ENCODE data around the gene GPANK1. TPM values are rescaled to one million over a fixed set of nuclear protein-coding genes. Genes with fewer than 3 reads are reported as not detected.

Gene GPANK1
- total RNA-seq, 1 experiment from 2014 or later = 32.0 TPM

DNA sequence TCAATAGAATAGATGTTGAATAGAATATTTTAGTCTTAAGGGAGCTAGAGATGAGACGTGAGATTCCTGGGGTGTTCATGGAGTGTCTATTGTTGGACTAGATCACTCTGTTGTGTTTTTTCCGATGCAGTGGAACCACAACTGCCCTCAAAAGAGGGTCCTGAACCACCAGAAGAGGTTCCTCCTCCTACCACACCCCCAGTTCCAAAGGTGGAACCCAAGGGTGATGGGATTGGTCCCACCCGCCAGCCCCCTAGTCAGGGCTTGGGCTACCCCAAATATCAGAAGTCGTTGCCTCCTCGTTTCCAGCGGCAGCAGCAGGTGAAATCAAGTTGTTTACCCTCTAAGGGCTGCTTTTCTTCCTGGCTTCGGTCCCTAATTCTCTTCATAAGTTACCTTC lies 35.8 kb downstream of the GPANK1 start:
- H3K4me1 ChIP-seq (ENCODE audit: insufficient read depth, low read length, poor library complexity, severe bottlenecking) = no peaks in the 10 kb centered on the region
- no peaks in the 10 kb centered on the region for H3K27me3 ChIP-seq (replicated peaks; ENCODE audit: insufficient read depth, low read depth, low read length, poor library complexity)
- no peak overlapping the region for H3K4me3 ChIP-seq (ENCODE audit: low read depth, low read length, poor library complexity, severe bottlenecking)
- TF ChIP-seq EZH2 (IDR thresholded peaks at IDR 0.05; ENCODE audit: borderline replicate concordance, low read depth, low read length, poor library complexity, severe bottlenecking) = no peak
- TF ChIP-seq, protein P1, sequence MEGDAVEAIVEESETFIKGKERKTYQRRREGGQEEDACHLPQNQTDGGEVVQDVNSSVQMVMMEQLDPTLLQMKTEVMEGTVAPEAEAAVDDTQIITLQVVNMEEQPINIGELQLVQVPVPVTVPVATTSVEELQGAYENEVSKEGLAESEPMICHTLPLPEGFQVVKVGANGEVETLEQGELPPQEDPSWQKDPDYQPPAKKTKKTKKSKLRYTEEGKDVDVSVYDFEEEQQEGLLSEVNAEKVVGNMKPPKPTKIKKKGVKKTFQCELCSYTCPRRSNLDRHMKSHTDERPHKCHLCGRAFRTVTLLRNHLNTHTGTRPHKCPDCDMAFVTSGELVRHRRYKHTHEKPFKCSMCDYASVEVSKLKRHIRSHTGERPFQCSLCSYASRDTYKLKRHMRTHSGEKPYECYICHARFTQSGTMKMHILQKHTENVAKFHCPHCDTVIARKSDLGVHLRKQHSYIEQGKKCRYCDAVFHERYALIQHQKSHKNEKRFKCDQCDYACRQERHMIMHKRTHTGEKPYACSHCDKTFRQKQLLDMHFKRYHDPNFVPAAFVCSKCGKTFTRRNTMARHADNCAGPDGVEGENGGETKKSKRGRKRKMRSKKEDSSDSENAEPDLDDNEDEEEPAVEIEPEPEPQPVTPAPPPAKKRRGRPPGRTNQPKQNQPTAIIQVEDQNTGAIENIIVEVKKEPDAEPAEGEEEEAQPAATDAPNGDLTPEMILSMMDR (conservative IDR thresholded peaks at IDR 0.05; ENCODE audit: low read depth, low read length) = no peak
- intact Hi-C loops (cut with micrococcal nuclease; ENCODE audit: unreplicated experiment) = no loop called here
- ChIA-PET CTCF (interaction anchor here (0.5 kb wide), 1 partner anchor 82 kb away, joined by 3 read pairs; the partner anchor contains the start of gene NFKBIL1), POLR2A (ENCODE audit: low non-redundant PET) (no interaction called here)
- BruUV-seq (replicated peaks) = no TSS peak
- H3K9me3 ChIP-seq (ENCODE audit: low read depth, low read length, poor library complexity, severe bottlenecking) = no peaks in the 10 kb centered on the region
- no peak for DNase-seq (ENCODE audit: low spot score)
- H3K36me3 ChIP-seq (ENCODE audit: insufficient read depth, low read length, poor library complexity, severe bottlenecking) = peaks cover 100% of the 10 kb centered on the region
- H3K27ac ChIP-seq (ENCODE audit: low read depth, low read length, poor library complexity, severe bottlenecking) = no peak overlapping the region

DNA sequence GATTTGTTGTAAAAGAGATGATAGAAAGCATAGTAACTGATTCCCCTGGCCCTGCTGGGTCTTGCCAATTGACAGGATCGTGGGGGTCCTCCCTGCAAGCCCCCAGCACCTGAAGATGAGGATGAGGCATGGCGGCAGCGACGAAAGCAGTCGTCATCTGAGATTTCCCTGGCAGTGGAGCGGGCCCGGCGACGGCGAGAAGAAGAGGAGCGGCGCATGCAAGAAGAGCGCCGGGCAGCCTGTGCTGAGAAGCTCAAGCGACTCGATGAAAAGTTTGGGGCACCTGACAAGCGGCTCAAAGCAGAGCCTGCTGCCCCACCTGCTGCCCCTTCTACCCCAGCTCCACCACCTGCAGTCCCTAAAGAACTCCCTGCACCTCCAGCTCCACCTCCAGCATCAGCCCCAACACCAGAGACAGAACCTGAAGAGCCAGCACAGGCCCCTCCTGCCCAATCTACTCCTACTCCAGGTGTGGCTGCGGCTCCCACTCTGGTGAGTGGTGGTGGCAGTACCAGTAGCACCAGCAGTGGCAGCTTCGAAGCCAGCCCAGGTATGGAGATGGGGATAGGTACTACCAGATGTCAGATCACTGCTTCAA lies 37.0 kb downstream of the GPANK1 start:
- Histone ChIP-seq H3K36me3 (ENCODE audit: insufficient read depth, low read length, poor library complexity, severe bottlenecking) (peaks cover 100% of the 10 kb centered on the region), H3K4me3 (ENCODE audit: low read depth, low read length, poor library complexity, severe bottlenecking) (no peak overlapping the region), H3K27ac (ENCODE audit: low read depth, low read length, poor library complexity, severe bottlenecking) (no peak overlapping the region), H3K27me3 (replicated peaks; ENCODE audit: insufficient read depth, low read depth, low read length, poor library complexity) (no peaks in the 10 kb centered on the region), H3K4me1 (ENCODE audit: insufficient read depth, low read length, poor library complexity, severe bottlenecking) (peaks cover 2% of the 10 kb centered on the region), H3K9me3 (ENCODE audit: low read depth, low read length, poor library complexity, severe bottlenecking) (no peaks in the 10 kb centered on the region)
- no peak for TF ChIP-seq EZH2 (IDR thresholded peaks at IDR 0.05; ENCODE audit: borderline replicate concordance, low read depth, low read length, poor library complexity, severe bottlenecking)
- TF ChIP-seq, protein P1 (conservative IDR thresholded peaks at IDR 0.05; ENCODE audit: low read depth, low read length) = no peak
- intact Hi-C loops (cut with micrococcal nuclease; ENCODE audit: unreplicated experiment) = no loop called here
- no TSS peak for BruUV-seq (replicated peaks)
- CTCF ChIA-PET = no interaction called here
- no peak for DNase-seq (ENCODE audit: low spot score)
- POLR2A ChIA-PET (ENCODE audit: low non-redundant PET) = no interaction called here

DNA sequence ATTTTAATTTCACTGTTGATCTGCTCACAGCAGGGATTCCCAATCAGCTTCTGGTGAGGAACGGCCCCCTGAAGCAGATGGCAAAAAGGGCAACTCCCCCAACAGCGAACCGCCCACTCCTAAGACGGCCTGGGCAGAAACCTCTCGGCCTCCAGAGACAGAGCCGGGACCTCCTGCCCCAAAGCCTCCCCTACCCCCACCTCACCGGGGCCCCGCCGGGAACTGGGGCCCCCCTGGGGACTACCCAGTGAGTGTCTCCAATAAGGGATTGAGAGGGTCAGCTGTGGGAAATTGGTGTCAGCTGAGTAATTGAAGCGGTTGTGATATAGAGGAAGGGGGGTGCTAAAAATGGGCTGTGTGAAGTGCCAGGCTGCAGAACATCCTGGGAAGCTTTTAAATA lies 37.8 kb downstream of the GPANK1 start:
- no TSS peak for BruUV-seq (replicated peaks)
- Histone ChIP-seq H3K4me1 (ENCODE audit: insufficient read depth, low read length, poor library complexity, severe bottlenecking) (peaks cover 11% of the 10 kb centered on the region), H3K9me3 (ENCODE audit: low read depth, low read length, poor library complexity, severe bottlenecking) (no peaks in the 10 kb centered on the region), H3K36me3 (ENCODE audit: insufficient read depth, low read length, poor library complexity, severe bottlenecking) (peaks cover 100% of the 10 kb centered on the region), H3K27ac (ENCODE audit: low read depth, low read length, poor library complexity, severe bottlenecking) (no peak overlapping the region), H3K27me3 (replicated peaks; ENCODE audit: insufficient read depth, low read depth, low read length, poor library complexity) (no peaks in the 10 kb centered on the region), H3K4me3 (ENCODE audit: low read depth, low read length, poor library complexity, severe bottlenecking) (no peak overlapping the region)
- TF ChIP-seq EZH2 (IDR thresholded peaks at IDR 0.05; ENCODE audit: borderline replicate concordance, low read depth, low read length, poor library complexity, severe bottlenecking) = no peak
- POLR2A ChIA-PET (ENCODE audit: low non-redundant PET) = no interaction called here
- CTCF ChIA-PET = no interaction called here
- intact Hi-C loops (cut with micrococcal nuclease; ENCODE audit: unreplicated experiment) = no loop called here
- DNase-seq (ENCODE audit: low spot score) = no peak

DNA sequence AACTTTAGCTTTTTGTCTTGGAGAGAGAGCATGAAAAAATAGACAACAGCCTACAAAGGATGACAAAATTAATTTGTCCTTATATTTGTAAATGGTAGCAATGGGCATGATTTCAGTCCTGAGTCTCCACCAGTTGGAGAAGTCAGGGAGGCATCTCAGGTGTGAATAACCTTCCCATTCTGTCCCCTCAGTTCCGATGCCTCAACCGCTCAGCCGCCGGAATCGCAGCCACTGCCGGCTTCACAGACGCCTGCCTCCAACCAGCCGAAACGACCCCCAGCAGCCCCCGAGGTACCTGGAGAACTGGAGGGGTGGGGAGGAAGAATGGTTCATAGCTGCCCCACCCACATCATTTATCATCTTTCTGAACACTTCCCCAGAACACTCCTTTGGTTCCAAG lies 40.7 kb downstream of the GPANK1 start:
- CTCF ChIA-PET = no interaction called here
- Histone ChIP-seq H3K4me1 (ENCODE audit: insufficient read depth, low read length, poor library complexity, severe bottlenecking) (peaks cover 11% of the 10 kb centered on the region), H3K27ac (ENCODE audit: low read depth, low read length, poor library complexity, severe bottlenecking) (no peak overlapping the region), H3K27me3 (replicated peaks; ENCODE audit: insufficient read depth, low read depth, low read length, poor library complexity) (no peaks in the 10 kb centered on the region), H3K36me3 (ENCODE audit: insufficient read depth, low read length, poor library complexity, severe bottlenecking) (peaks cover 76% of the 10 kb centered on the region), H3K9me3 (ENCODE audit: low read depth, low read length, poor library complexity, severe bottlenecking) (no peaks in the 10 kb centered on the region), H3K4me3 (ENCODE audit: low read depth, low read length, poor library complexity, severe bottlenecking) (no peak overlapping the region)
- no peak for TF ChIP-seq EZH2 (IDR thresholded peaks at IDR 0.05; ENCODE audit: borderline replicate concordance, low read depth, low read length, poor library complexity, severe bottlenecking)
- TF ChIP-seq, protein P1 (conservative IDR thresholded peaks at IDR 0.05; ENCODE audit: low read depth, low read length) = no peak
- POLR2A ChIA-PET (ENCODE audit: low non-redundant PET) = no interaction called here
- BruUV-seq (replicated peaks) = no TSS peak
- no peak for DNase-seq (ENCODE audit: low spot score)
- intact Hi-C loops (cut with micrococcal nuclease; ENCODE audit: unreplicated experiment) = loop anchor here (5.0 kb wide), 1 partner anchor 38 kb away; the partner anchor contains the start of genes C6orf47 and GPANK1

All from A673 (cell line).